Activated naive CD4-positive, alpha-beta T cell treated with anti-CD3 and anti-CD28 coated beads, Interleukin-2, amount 10 ng/mL, durations not matched to agents 7 days and 5 days (primary cell): Measurements from ENCODE around the gene SH3PXD2A.

Experiments
- CTCF ChIA-PET: fragments of 350-600 bp; sonication (Branson Sonifier 250); formaldehyde crosslinking; loops from one replicate; lab custom pipeline; 2021; ENCODE audit warnings: antibody characterized with exemption; lab: Charles Lee
- DNase-seq: peaks from one replicate; pipeline ENCODE4 v3.0.0-alpha.2; 2020
- H3K27ac Mint-ChIP-seq: one replicate; pipeline ENCODE4 v1.8.0; 2021; ENCODE audit warnings: mild to moderate bottlenecking, moderate library complexity, mixed read lengths
- H3K27me3 Mint-ChIP-seq: one replicate; pipeline ENCODE4 v1.8.0; 2021; ENCODE audit warnings: mild to moderate bottlenecking, mixed read lengths
- H3K36me3 Mint-ChIP-seq: one replicate; pipeline ENCODE4 v1.8.0; 2021; ENCODE audit warnings: mixed read lengths
- H3K4me1 Mint-ChIP-seq: one replicate; pipeline ENCODE4 v1.8.0; 2021; ENCODE audit warnings: mixed read lengths
- H3K4me3 Mint-ChIP-seq: one replicate; pipeline ENCODE4 v1.8.0; 2021; ENCODE audit warnings: mild to moderate bottlenecking, moderate library complexity, mixed read lengths
- H3K9me3 Mint-ChIP-seq: one replicate; pipeline ENCODE4 v1.8.0; 2021; ENCODE audit warnings: mixed read lengths

The SH3PXD2A gene

GRCh38 chr10:103585011-103585405, 270.4 kb downstream of the SH3PXD2A start:
- Mint-ChIP-seq H3K27ac (peak overlapping the region; percentile 45), H3K36me3 (no peaks in the 10 kb centered on the region), H3K4me3 (peak overlapping the region; percentile 47), H3K4me1 (peaks cover 31% of the 10 kb centered on the region), H3K9me3 (no peaks in the 10 kb centered on the region), H3K27me3 (peaks cover 23% of the 10 kb centered on the region)
- CTCF ChIA-PET = interaction anchor here (0.5 to 0.7 kb wide), 3 partner anchors 21 to 400 kb away, joined by 3 to 5 read pairs (median 3); no protein-coding TSS in a partner anchor
- DNase-seq = no peak

DNA sequence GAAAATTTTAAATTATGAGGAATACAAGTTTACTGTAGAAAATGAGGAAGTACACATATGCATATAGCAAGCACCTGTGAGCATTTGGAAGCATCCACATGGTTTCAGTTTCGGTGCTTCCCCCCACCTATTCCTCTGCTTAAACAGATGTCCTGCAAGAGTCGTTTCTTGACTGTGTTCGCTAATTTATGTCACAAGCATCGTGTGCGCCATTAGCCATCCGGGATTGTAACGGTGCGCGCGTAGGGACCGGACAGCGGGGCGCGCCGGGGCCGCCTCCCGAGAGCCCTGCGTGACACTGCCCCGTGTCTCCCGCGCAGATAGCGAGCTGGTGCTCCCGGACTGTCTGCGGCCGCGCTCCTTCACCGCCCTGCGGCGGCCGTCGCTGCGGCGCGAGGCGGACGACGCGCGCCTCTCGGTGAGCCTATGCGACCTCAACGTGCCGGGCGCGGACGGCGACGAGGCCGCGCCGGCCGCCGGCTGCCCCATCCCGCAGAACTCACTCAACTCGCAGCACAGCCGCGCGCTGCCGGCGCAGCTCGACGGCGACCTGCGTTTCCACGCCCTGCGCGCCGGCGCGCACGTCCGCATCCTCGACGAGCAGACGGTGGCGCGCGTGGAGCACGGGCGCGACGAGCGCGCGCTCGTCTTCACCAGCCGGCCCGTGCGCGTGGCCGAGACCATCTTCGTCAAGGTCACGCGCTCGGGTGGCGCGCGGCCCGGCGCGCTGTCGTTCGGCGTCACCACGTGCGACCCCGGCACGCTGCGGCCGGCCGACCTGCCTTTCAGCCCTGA, 271.0 kb downstream of the SH3PXD2A start:
- no peaks in the 10 kb centered on the region for H3K36me3 Mint-ChIP-seq
- H3K27ac Mint-ChIP-seq = peak overlapping the region; percentile 86
- CTCF ChIA-PET = interaction anchor here (0.5 to 1.7 kb wide), 3 partner anchors 10 to 30 kb away, joined by 3 to 5 read pairs (median 4); no protein-coding TSS in a partner anchor
- H3K9me3 Mint-ChIP-seq = no peaks in the 10 kb centered on the region
- peak; percentile 81 for DNase-seq
- H3K4me1 Mint-ChIP-seq = peaks cover 31% of the 10 kb centered on the region
- H3K27me3 Mint-ChIP-seq = peaks cover 26% of the 10 kb centered on the region
- peak overlapping the region; percentile 77 for H3K4me3 Mint-ChIP-seq

DNA sequence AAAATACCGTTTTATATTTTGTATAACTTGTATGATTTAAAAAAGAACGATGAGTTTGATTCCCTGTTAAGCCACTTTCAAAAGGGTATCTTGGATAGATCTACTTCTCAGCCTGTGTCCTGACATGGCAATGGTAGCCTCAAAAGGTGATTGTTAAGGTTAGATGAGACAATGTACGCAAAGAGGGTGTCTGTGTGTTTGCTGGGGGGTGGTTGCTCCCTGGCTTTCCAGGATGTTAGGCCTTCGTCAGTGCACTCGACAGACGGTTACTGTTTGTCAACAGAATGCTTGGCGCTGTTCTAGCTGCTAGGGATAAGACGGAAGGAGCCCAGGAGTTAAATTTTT, 271.5 kb downstream of the SH3PXD2A start:
- CTCF ChIA-PET = interaction anchor here (1.1 to 1.7 kb wide), 2 partner anchors 10 to 29 kb away, joined by 4 to 5 read pairs; no protein-coding TSS in a partner anchor
- peaks cover 29% of the 10 kb centered on the region for H3K4me1 Mint-ChIP-seq
- no peaks in the 10 kb centered on the region for H3K9me3 Mint-ChIP-seq
- H3K27me3 Mint-ChIP-seq = peaks cover 30% of the 10 kb centered on the region
- peak; percentile 31 for DNase-seq
- peak overlapping the region; percentile 77 for H3K4me3 Mint-ChIP-seq
- peak overlapping the region; percentile 86 for H3K27ac Mint-ChIP-seq
- H3K36me3 Mint-ChIP-seq = no peaks in the 10 kb centered on the region

- peak overlapping the region; percentile 75 for H3K27ac Mint-ChIP-seq
- DNase-seq = no peak
- peaks cover 43% of the 10 kb centered on the region for H3K27me3 Mint-ChIP-seq
- CTCF ChIA-PET = interaction anchor here (1.7 kb wide), 1 partner anchor 28 kb away, joined by 5 read pairs; no protein-coding TSS in a partner anchor
- peaks cover 22% of the 10 kb centered on the region for H3K4me1 Mint-ChIP-seq
- no peaks in the 10 kb centered on the region for H3K36me3 Mint-ChIP-seq
- no peaks in the 10 kb centered on the region for H3K9me3 Mint-ChIP-seq
- peak overlapping the region; percentile 9 for H3K4me3 Mint-ChIP-seq
These were observed 272.8 kb downstream of the SH3PXD2A start for GRCh38 chr10:103582331-103583123.

GRCh38 chr10:103581499-103581898, 273.9 kb downstream of the SH3PXD2A start:
- Mint-ChIP-seq H3K36me3 (no peaks in the 10 kb centered on the region), H3K4me3 (no peak overlapping the region), H3K9me3 (no peaks in the 10 kb centered on the region), H3K27ac (peak overlapping the region; percentile 20), H3K4me1 (peaks cover 19% of the 10 kb centered on the region), H3K27me3 (peaks cover 45% of the 10 kb centered on the region)
- no peak for DNase-seq
- CTCF ChIA-PET = interaction anchor here (0.6 to 1.4 kb wide), 2 partner anchors 17 to 25 kb away, joined by 3 to 4 read pairs; no protein-coding TSS in a partner anchor

DNA sequence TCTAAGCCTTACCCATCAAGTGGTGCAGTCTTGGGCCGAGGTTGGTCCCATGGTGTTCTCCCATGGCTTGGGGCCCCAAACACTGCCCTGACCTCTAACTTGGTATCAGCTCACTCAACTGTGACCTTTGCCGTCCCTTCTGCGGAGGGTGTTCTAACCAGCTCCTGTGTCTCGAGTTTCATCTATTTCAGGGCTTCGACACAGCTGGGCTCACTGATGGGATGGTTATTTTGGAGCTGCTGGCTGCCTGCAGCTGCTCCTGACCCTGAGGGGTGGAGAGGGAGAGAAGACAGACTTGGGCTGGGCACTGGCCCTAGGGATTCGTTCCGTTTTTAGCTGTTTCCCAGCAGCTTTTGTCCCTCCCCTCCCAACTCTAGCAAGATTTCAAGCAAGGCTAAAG, 274.9 kb downstream of the SH3PXD2A start:
- no peak overlapping the region for H3K4me3 Mint-ChIP-seq

GRCh38 chr10:103580011-103580410, 275.4 kb downstream of the SH3PXD2A start:
- Mint-ChIP-seq H3K4me1 (peaks cover 17% of the 10 kb centered on the region), H3K36me3 (no peaks in the 10 kb centered on the region), H3K4me3 (no peak overlapping the region), H3K27me3 (peaks cover 37% of the 10 kb centered on the region), H3K9me3 (no peaks in the 10 kb centered on the region), H3K27ac (no peak overlapping the region)
- DNase-seq = no peak
- CTCF ChIA-PET = interaction anchor here (1.0 to 1.4 kb wide), 2 partner anchors 10 to 26 kb away, joined by 3 to 4 read pairs; no protein-coding TSS in a partner anchor

More for the DNA sequence above, 274.9 kb downstream of the SH3PXD2A start:
- no peak for DNase-seq
- H3K4me1 Mint-ChIP-seq = peaks cover 19% of the 10 kb centered on the region
- H3K27ac Mint-ChIP-seq = no peak overlapping the region
- H3K36me3 Mint-ChIP-seq = no peaks in the 10 kb centered on the region
- no peaks in the 10 kb centered on the region for H3K9me3 Mint-ChIP-seq
- CTCF ChIA-PET = interaction anchor here (1.0 to 1.4 kb wide), 2 partner anchors 9 to 26 kb away, joined by 3 to 4 read pairs; no protein-coding TSS in a partner anchor
- peaks cover 41% of the 10 kb centered on the region for H3K27me3 Mint-ChIP-seq

DNA sequence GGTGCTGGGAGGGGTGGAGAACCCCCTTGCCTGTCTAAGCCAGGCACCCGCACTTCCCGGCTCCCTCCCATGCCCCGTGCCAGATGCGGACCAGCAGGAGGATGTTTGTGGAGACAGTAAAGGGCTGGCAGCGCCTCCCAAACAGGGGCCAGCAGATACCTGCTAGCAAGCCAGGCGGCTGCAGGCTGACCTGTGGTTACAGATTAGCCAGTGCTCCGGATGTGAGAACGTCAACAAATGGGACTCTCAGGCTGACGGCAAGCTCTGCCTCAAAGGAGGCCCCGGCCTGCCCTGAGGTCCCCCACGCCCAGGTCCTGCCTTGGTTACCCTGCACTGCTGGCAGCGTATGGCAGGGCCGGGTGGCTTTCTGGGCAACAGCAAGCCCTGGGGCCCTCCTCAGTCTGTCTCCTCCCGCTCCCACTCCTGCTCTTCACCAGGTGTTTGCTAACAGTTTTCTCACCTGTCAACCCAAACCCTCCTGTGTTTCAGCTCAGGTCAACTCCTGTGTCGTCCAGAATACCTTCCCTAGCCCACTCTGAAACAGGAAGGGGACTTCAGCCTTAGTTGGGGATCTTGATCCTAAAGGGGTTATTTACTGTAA, 276.5 kb downstream of the SH3PXD2A start:
- Mint-ChIP-seq H3K36me3 (no peaks in the 10 kb centered on the region), H3K9me3 (no peaks in the 10 kb centered on the region), H3K27ac (no peak overlapping the region), H3K27me3 (peaks cover 35% of the 10 kb centered on the region), H3K4me1 (peaks cover 12% of the 10 kb centered on the region), H3K4me3 (no peak overlapping the region)
- CTCF ChIA-PET = no interaction called here
- no peak for DNase-seq

DNA sequence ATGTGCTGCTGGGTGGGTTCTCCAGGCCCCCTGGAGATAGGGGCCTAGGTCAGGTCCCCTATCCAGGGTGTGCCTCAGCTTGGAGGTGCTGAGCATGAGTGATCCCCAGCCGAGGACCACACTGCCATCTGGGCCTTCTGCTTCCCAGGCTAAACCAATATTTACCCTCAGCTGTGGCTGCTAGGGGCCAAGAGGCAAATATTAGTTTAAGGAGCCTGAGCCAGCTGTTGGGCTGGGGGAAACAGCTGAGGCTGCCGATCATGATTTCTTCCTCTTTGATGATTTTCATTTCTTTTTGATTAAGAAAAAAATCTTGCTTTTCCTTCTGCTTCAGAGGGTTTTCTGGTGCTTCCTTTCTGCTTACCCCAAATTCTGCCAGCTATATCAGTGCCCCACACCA, 278.5 kb downstream of the SH3PXD2A start:
- H3K4me1 Mint-ChIP-seq = no peaks in the 10 kb centered on the region
- no peaks in the 10 kb centered on the region for H3K9me3 Mint-ChIP-seq
- DNase-seq = no peak
- no peak overlapping the region for H3K4me3 Mint-ChIP-seq
- no peaks in the 10 kb centered on the region for H3K36me3 Mint-ChIP-seq
- H3K27me3 Mint-ChIP-seq = peaks cover 42% of the 10 kb centered on the region
- CTCF ChIA-PET = no interaction called here
- H3K27ac Mint-ChIP-seq = no peak overlapping the region

DNA sequence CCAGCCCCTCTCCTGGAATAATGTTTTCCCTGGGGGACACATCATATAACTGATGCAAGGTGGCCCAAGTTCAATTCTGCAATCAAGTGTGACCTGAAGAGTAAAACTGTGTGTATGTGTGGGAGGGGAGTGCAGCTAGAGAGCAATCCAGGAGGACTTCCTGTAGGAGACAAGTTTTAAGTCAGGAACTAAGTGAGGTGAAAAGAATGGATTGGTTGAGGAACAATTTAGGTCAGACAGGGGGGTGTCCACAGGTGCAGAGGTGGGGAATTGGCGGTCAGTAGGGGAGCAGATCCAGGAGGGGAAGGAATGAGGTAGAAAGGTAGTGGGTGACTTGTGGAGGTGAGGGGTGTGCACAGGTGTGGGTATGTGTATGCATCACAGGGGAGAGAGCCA, 279.3 kb downstream of the SH3PXD2A start:
- no peaks in the 10 kb centered on the region for H3K9me3 Mint-ChIP-seq
- H3K27me3 Mint-ChIP-seq = peaks cover 43% of the 10 kb centered on the region
- CTCF ChIA-PET = interaction anchor here (1.8 kb wide), 1 partner anchor 12 kb away, joined by 8 read pairs; no protein-coding TSS in a partner anchor
- no peak overlapping the region for H3K4me3 Mint-ChIP-seq
- H3K27ac Mint-ChIP-seq = no peak overlapping the region
- no peak for DNase-seq
- no peaks in the 10 kb centered on the region for H3K36me3 Mint-ChIP-seq
- H3K4me1 Mint-ChIP-seq = no peaks in the 10 kb centered on the region

DNA sequence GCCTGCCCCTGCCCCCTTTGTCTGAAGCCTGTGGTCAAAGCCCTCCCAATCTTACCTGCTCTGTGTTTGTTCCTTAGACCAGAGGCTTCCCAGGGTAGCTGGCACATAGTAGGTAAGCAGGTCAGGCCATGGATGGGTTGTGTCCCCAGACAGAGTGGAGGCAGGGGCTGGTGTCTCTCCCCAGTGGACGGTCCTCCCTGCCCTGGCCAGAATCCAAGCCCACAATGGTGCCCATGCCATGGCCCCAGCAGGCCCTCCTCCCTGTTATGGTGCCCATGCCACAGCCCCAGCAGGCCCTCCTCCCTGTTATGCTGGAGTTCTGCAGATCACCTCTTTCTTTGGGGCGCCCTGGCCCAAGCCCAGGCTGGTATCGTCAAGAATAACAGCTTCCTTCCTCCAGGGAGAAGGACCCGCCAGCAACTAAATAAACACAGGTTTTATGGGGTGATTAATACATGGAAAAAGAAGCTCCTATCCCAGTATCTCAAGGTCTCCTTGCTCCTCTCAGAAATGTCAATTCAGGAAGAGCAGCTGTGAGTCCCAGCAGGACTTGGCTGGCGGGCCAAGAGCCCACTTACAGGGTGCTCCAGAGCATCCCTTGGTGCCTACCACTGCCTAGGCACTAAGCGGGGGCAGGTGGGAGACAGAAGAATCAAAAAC, 279.8 kb downstream of the SH3PXD2A start:
- CTCF ChIA-PET = interaction anchor here (1.8 kb wide), 1 partner anchor 11 kb away, joined by 8 read pairs; no protein-coding TSS in a partner anchor
- H3K27ac Mint-ChIP-seq = no peak overlapping the region
- no peak for DNase-seq
- H3K36me3 Mint-ChIP-seq = no peaks in the 10 kb centered on the region
- no peak overlapping the region for H3K4me3 Mint-ChIP-seq
- H3K27me3 Mint-ChIP-seq = peaks cover 47% of the 10 kb centered on the region
- no peaks in the 10 kb centered on the region for H3K9me3 Mint-ChIP-seq
- H3K4me1 Mint-ChIP-seq = no peaks in the 10 kb centered on the region

DNA sequence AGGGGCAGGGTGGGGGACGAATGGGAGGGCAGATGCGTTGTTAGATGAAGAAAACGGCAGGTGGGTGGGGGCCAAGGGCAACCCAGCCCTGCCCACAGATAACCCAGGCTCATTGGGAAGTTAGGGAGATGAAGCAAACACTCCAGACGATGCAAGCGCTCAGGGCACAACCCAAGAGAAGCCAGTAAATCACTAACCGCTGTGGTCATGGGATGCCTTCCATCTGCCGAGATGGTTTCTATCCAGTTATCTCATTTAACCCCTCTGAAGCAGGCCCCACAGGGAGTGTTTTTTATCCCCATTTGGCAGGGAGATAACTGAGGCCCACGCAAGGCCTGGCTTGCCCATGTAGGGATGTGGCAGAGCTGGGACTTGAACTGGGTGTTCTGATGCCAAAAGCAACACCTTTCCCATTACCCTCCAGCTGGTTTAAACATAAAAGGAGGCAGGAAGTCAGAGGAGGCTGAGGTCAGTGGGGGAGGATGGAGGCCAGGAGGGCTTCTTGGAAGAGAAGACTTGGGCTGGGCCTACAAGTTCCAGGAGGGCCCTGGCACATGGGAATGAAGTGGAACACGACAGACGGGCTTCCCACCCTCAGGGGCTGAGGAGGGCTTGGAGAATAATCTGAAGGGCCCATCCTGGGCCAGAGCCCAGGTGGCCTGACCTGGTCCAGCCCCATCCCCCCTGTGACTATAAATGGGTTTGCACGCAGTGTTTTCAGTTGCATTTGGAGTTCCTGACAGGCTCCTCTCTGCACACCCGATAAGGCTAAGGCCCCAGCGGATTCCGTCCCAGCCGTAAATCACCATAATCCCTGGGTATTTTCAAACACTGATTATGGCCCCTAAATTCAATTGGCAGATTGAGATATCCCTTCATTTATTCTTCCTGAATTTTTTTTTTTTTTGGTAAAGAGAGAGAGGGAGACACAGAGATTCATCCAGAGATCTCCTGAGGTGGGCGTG, 281.0 kb downstream of the SH3PXD2A start:
- H3K27me3 Mint-ChIP-seq = peaks cover 45% of the 10 kb centered on the region
- H3K4me1 Mint-ChIP-seq = no peaks in the 10 kb centered on the region
- no peak overlapping the region for H3K27ac Mint-ChIP-seq
- DNase-seq = no peak
- no peaks in the 10 kb centered on the region for H3K36me3 Mint-ChIP-seq
- H3K4me3 Mint-ChIP-seq = no peak overlapping the region
- no peaks in the 10 kb centered on the region for H3K9me3 Mint-ChIP-seq
- CTCF ChIA-PET = interaction anchor here (1.8 kb wide), 1 partner anchor 10 kb away, joined by 8 read pairs; no protein-coding TSS in a partner anchor

DNA sequence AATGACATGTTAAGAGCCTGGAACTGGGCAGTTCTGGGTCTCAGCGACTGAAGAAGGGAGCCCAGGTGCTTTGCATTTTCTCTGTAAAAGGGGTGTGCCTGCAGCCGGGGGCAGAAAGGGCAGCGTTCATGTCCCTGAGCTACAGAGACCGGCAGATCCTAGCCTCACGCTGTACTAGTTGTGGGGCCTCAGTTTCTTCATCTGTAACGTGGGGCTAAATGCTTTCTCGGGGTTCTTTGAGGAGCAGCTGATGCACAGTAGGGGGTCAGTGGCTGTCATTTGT, 282.2 kb downstream of the SH3PXD2A start:
- Mint-ChIP-seq H3K4me1 (no peaks in the 10 kb centered on the region), H3K4me3 (no peak overlapping the region), H3K27ac (no peak overlapping the region), H3K36me3 (no peaks in the 10 kb centered on the region), H3K27me3 (peaks cover 39% of the 10 kb centered on the region), H3K9me3 (no peaks in the 10 kb centered on the region)
- CTCF ChIA-PET = no interaction called here
- no peak for DNase-seq
